A673 (cell line): ENCODE measurements around the gene CACNA2D3.

Experiments used
- EZH2 ChIP-seq: fragments of 200-600 bp; sonication (generic); IDR thresholded peaks from 2 replicates; pipeline ENCODE4 v1.6.1; 2017; ENCODE audit warnings: borderline replicate concordance, low read depth, mild to moderate bottlenecking, mixed read lengths, antibody characterized with exemption, low read length; ENCODE audit not compliant: poor library complexity, severe bottlenecking
- TF ChIP-seq, protein P1 (sequence below): fragments of 300-800, 200-600 bp; sonication (generic); conservative IDR thresholded peaks from 2 replicates; pipeline ENCODE4 v1.5.1; 2017; ENCODE audit warnings: low read depth, mild to moderate bottlenecking, antibody characterized with exemption, low read length, moderate library complexity, mixed read lengths

DNA sequence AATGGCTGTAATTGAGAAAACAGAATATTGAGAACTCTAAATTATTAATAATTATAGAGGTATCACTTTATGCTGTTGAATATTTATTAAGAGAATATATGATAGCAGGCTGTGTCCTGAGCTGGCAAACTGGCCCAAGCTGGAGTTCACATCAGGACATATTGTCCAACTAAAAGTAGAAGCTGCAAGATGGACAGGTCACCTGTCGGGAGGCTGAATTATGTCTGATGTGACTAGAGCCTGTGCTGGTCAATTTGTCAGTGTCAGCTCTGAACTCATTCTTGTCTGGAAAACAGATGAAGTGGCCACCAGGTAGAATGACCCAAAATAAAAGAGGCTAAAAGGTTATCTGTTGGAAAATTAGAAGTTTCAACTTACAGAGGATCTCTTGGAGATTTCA is 413.3 kb downstream of the CACNA2D3 start:
- TF ChIP-seq, protein P1, sequence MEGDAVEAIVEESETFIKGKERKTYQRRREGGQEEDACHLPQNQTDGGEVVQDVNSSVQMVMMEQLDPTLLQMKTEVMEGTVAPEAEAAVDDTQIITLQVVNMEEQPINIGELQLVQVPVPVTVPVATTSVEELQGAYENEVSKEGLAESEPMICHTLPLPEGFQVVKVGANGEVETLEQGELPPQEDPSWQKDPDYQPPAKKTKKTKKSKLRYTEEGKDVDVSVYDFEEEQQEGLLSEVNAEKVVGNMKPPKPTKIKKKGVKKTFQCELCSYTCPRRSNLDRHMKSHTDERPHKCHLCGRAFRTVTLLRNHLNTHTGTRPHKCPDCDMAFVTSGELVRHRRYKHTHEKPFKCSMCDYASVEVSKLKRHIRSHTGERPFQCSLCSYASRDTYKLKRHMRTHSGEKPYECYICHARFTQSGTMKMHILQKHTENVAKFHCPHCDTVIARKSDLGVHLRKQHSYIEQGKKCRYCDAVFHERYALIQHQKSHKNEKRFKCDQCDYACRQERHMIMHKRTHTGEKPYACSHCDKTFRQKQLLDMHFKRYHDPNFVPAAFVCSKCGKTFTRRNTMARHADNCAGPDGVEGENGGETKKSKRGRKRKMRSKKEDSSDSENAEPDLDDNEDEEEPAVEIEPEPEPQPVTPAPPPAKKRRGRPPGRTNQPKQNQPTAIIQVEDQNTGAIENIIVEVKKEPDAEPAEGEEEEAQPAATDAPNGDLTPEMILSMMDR, result no peak
- TF ChIP-seq EZH2, result no peak
